Prostate gland (tissue), 2 donors: ENCODE results near the gene HENMT1.

Experiments used
- CTCF ChIP-seq, 4 experiments: fragments of 200-600 bp in 2 of 4; fragments of 450-650 bp in 2 of 4; sonication (generic) in 2 of 4; IDR thresholded peaks; 1 replicate in 3 of 4; 2 replicates in 1 of 4; pipeline ENCODE4 v1.5.1; 2016 to 2019; ENCODE audit warnings: antibody characterized with exemption in 4 of 4, mild to moderate bottlenecking in 2 of 4, moderate library complexity in 2 of 4
- POLR2AphosphoS5 ChIP-seq: sonication (generic); formaldehyde crosslinking; IDR thresholded peaks from one replicate; pipeline ENCODE4 v1.6.1; 2017; ENCODE audit warnings: antibody characterized with exemption

- no peak for TF ChIP-seq CTCF (IDR thresholded peaks at IDR 0.05)
- no peak for TF ChIP-seq POLR2AphosphoS5
These were observed 26.4 kb downstream of the HENMT1 start for GRCh38 chr1:108634521-108634920.
